ENCODE data around the gene NMNAT3. TPM values are rescaled to one million over a fixed set of nuclear protein-coding genes. Genes with fewer than 3 reads are reported as not detected.

The NMNAT3 gene
- total and polyA plus RNA-seq, 9 donors = 15.8 to 31.2 (median 21.6) TPM

DNA sequence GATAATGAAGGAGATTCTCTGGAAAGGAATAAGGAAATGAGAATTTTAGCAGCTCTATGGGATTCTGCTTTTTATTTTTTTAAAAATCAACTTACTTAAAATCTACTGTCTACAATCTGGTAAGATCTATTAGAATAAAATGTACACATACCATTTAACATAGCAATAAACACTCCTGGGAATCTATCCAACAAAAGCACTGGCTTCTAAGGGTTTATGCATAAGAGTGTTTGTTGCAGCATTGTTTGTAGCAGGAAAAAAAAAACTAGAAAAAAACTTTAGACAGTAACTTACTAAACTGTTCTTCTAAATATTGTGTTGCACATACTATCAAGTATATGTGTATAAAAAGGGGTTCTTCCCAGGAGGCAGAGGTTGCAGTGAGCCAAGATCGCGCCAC, 122.5 kb downstream of the NMNAT3 start:
- Histone ChIP-seq H3K27me3 (no peaks in the 10 kb centered on the region), H3K4me1 (ENCODE audit: insufficient read depth) (peaks cover 17% of the 10 kb centered on the region), H3K27ac (no peak overlapping the region), H3K36me3 (no peaks in the 10 kb centered on the region), H3K9me3 (no peaks in the 10 kb centered on the region), H3K4me3 (no peak overlapping the region)
- TF ChIP-seq EP300 (IDR thresholded peaks at IDR 0.05) = no peak
- TF ChIP-seq, protein P1, sequence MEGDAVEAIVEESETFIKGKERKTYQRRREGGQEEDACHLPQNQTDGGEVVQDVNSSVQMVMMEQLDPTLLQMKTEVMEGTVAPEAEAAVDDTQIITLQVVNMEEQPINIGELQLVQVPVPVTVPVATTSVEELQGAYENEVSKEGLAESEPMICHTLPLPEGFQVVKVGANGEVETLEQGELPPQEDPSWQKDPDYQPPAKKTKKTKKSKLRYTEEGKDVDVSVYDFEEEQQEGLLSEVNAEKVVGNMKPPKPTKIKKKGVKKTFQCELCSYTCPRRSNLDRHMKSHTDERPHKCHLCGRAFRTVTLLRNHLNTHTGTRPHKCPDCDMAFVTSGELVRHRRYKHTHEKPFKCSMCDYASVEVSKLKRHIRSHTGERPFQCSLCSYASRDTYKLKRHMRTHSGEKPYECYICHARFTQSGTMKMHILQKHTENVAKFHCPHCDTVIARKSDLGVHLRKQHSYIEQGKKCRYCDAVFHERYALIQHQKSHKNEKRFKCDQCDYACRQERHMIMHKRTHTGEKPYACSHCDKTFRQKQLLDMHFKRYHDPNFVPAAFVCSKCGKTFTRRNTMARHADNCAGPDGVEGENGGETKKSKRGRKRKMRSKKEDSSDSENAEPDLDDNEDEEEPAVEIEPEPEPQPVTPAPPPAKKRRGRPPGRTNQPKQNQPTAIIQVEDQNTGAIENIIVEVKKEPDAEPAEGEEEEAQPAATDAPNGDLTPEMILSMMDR (IDR thresholded peaks at IDR 0.05) = no peak
- no peak for TF ChIP-seq POLR2A (IDR thresholded peaks at IDR 0.05)
- intact Hi-C loops (cut with DNase I) = loop anchor here in 1 of 4 donors (10.0 kb wide), 1 partner anchor 120 kb away; the partner anchor contains the start of gene NMNAT3
- no peak for DNase-seq
- 65 to 75% (median 66%) methylated on average over 2 of the region's 2 CpGs for WGBS, 3 donors

DNA sequence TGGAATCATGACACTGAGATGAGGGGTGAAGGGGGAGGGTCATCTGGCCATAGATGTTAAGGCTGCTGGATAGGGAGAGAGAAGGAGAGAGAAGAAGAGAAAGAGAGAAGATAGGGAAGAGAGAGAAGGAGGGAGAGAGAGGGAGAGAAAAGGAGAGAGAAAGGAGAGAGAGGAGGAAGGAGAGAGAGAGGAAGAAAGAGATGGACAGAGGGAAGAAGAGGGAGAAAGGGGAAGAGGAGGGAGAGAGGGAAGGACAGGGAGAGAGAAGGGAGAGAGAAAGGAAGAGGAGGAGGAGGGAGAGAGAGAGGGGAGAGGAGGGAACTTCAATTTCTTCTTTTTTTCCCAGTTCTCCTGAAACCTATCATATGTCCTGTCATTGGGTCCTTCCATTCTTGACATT, 123.1 kb downstream of the NMNAT3 start:
- Histone ChIP-seq H3K36me3 (no peaks in the 10 kb centered on the region), H3K9me3 (no peaks in the 10 kb centered on the region), H3K4me1 (ENCODE audit: insufficient read depth) (peaks cover 17% of the 10 kb centered on the region), H3K4me3 (no peak overlapping the region), H3K27ac (peak overlapping the region; percentile 51 to 67), H3K27me3 (no peaks in the 10 kb centered on the region)
- no peak for DNase-seq
- intact Hi-C loops (cut with DNase I) = loop anchor here in 1 of 4 donors (10.0 kb wide), 1 partner anchor 120 kb away; the partner anchor contains the start of gene NMNAT3
- TF ChIP-seq EP300 (IDR thresholded peaks at IDR 0.05) (no peak), POLR2A (IDR thresholded peaks at IDR 0.05) (no peak)
- TF ChIP-seq, protein P1 (IDR thresholded peaks at IDR 0.05) = no peak

DNA sequence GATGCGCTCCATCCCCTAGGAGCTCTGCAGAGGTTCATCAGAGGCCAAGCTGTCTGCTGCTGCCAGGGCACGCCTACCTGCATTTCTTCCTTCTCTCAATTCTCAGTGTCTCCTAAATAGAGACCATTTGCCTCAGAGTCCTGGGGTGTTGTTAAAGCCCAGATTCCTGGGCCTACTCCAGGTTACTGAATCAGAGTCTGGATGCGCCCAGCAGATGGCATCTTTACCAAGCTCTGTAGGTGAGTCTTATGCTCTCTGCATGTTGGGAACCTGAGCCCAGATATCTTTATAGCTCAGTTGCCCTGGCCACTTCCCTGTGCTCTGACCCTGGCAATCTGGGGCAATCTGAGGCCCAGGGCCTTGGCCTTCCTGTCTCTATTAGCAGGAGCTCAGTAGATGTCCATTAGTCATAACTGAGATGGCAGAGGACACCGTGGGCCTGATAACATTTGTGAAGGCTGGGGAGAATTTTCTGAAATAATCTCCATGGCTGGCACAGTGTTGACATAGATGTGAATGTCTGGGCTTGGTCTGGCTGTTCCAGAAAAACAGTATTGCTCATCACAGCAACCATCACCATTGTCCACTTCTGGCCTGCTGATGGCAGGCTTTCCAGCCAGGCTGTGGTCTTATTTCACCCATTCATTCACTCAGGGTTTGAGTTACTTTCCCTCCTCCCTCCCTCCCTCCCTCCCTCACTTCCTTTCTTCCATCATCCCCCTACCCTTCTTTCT, 125.0 kb downstream of the NMNAT3 start:
- intact Hi-C loops (cut with DNase I) = loop anchor here in 1 of 4 donors (10.0 kb wide), 1 partner anchor 122 kb away; the partner anchor contains the start of gene NMNAT3
- Histone ChIP-seq H3K9me3 (no peaks in the 10 kb centered on the region), H3K27me3 (no peaks in the 10 kb centered on the region), H3K4me3 (no peak overlapping the region), H3K27ac (peak overlapping the region in 1 of 2 donors; percentile 51), H3K36me3 (no peaks in the 10 kb centered on the region), H3K4me1 (ENCODE audit: insufficient read depth) (peaks cover 27% of the 10 kb centered on the region)
- 74 to 77% (median 75%) methylated on average over 4 of the region's 4 CpGs for WGBS, 3 donors
- TF ChIP-seq EP300 (IDR thresholded peaks at IDR 0.05) (no peak), POLR2A (IDR thresholded peaks at IDR 0.05) (no peak)
- TF ChIP-seq, protein P1 (IDR thresholded peaks at IDR 0.05) = no peak
- no peak for DNase-seq

DNA sequence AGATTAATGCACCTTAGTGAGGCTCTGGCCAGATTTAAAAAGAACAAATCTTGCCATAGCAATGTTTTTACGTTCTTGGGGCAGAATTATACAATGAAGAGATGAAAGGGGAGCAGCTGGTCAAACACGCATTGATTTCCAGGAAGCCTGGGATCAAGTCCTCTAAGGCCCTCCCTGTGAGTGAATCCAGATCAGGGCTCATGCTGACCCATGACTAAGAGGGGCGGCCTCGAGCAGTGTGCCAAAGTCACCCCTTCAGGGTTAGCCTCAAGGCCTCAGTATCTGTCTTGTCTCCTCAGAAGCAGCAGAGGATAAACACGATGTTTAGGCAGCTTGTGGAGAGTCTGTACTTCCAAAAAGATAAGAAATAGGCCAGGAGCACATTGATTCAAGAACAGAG, 129.0 kb downstream of the NMNAT3 start:
- TF ChIP-seq POLR2A (IDR thresholded peaks at IDR 0.05) (no peak), EP300 (IDR thresholded peaks at IDR 0.05) (peak; percentile 32)
- TF ChIP-seq, protein P1 (IDR thresholded peaks at IDR 0.05) = no peak
- H3K36me3 ChIP-seq = no peaks in the 10 kb centered on the region
- peaks cover 31% of the 10 kb centered on the region for H3K4me1 ChIP-seq (ENCODE audit: insufficient read depth)
- peak overlapping the region in 1 of 2 donors; percentile 89 for H3K27ac ChIP-seq
- peak; percentile 88 to 95 (median 93) for DNase-seq
- intact Hi-C loops (cut with DNase I) = no loop called here
- no peaks in the 10 kb centered on the region for H3K27me3 ChIP-seq
- no peaks in the 10 kb centered on the region for H3K9me3 ChIP-seq
- no peak overlapping the region for H3K4me3 ChIP-seq
- WGBS, 3 donors = 7 to 25% (median 11%) methylated on average over 5 of the region's 5 CpGs
